Activated effector memory CD4-positive, alpha-beta T cell treated with Interleukin-2 at 50 U/mL for 16 hours (primary cell): Measurements from ENCODE around the gene HCFC2.

Experiments used
- DNase-seq: peaks from one replicate; pipeline ENCODE4 v3.0.0-alpha.2; 2020

The HCFC2 gene

DNA sequence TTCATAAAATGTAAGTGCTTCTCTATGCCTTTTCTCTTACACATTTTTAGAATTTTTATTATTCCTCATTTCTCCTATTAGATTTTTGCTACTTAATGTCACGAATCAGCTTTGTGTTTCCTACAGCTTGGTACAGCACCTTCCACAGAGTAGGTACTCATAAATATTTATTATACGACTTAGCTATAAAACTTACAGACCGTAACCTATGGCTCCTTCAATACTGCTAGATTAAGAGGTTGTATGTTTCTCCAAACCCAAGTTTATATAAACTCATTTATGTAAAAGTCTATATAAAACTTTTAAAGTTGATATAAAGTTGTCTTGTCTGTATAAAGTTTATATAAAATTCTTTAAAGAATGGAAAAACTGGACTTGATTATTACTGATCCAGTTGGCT lies 62.2 kb downstream of the HCFC2 start:
- DNase-seq: no peak

DNA sequence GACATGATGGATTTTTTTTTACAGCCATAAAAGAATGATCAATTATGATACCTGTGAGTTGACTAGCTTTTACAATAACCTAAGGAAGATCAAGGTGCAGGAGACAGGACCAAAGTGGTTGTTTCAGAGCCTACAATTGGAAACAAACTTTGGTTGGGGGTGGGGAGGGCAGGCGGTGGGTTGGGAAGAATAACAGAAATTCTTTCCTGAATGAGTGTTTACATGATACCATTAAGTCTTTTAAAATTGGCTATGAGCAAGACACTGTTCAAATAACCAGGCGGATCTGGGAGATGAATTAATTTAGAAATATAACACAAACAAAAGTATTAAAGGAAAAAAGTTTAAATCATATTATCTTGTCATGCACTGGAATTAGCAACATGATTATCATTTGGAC lies 66.4 kb downstream of the HCFC2 start:
- no peak for DNase-seq

DNA sequence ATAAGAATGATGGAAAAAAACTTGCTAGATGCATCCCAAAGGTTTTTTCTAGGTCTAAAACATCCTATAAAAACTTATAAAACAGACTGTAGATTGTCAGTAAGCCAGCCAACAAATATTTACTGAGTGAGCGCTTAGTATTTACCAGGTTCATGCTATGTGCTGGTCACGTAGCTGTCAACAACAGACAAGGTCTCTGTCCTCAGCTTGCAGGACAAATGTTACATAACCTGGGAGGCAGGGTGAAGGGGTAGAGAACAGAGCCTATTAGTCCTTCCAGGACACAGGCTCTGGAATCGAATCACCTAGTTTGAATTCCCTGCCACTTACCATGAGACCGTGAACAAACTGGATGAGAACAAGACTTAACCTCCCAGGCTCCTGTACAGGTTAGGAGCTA lies 67.3 kb downstream of the HCFC2 start:
- DNase-seq: no peak

DNA sequence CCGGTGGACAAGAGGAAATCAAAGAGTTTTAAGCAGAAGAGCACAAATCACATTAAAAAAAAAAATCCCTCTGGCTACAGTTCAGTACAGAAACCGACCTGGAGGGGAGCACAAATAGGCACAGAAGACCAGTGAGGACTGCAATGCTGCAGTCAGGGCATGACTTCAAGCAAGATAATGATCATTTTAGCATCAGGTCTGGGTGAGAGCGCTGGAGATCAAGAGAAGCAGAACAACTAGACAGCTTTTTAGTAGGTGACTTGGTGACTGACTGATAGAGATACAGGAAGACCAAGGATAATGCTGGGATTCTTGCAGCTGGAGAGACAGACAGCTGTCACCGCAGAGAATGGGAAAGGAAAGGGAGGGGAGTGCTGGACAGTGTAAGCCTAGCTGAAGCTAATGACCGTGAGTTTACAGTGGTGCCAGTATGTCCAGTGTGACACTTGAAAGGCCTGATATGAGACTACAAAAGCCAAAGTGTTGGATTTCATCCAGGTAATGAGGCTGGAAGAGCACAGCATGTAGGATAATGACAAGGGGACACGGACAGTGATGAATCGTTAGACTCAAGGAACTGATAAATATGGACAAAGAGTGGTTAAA lies 68.1 kb downstream of the HCFC2 start:
- DNase-seq: no peak

DNA sequence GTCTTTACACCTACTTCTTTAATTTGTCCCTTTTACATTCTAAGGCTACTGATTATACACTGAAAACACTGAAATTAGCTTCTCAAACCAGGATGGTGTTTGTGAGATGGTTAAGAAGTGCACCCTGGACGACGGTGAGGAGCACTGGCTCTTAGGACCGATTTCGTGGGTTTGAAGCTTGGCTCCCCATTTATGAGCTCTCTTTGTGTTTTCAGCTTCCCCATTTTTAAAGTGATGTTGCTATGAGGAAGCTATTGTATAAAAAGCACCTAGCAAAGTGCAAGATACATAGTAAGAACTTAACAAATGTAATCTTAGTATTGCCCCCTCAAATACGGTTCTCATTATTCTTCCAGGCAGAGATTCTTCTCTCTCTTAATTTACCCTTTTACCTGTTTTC lies 69.0 kb downstream of the HCFC2 start:
- no peak for DNase-seq

DNA sequence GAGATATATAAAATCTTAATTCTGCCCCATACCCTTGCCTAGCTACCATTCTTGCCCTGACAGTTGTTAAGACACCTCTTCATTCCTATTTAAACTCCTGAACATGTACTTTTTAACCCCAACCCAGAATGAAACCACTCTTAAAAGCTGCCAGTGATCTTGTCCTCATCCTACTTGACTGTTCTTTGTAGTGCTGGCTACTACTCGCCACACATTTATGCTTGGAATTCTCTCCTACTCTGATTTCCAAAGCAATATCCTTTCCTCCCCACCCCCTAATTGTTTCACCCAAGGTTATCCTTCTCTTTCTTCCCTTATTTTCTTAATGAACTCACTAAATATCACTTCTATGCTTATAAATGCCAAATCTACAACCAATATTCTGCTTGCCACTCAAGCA lies 69.5 kb downstream of the HCFC2 start:
- no peak for DNase-seq

DNA sequence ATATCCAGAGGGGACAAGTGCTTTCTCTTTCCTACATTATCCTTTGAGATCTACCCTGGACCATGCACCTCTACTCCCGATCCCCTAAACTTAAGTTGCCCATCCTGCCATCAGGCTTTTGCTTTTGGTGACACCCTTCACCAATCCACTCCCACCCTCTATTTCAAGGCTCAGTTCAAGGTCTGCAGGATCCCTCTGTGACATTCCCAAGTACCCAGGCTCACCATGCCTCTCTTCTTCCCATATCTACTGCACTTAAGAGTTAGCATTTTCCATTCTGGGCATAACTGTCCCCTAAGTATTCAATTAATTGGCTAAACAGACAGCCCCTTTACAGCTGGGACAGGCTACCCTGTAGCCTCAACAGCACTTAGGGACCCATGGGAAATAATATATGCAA lies 70.6 kb downstream of the HCFC2 start:
- DNase-seq: no peak

DNA sequence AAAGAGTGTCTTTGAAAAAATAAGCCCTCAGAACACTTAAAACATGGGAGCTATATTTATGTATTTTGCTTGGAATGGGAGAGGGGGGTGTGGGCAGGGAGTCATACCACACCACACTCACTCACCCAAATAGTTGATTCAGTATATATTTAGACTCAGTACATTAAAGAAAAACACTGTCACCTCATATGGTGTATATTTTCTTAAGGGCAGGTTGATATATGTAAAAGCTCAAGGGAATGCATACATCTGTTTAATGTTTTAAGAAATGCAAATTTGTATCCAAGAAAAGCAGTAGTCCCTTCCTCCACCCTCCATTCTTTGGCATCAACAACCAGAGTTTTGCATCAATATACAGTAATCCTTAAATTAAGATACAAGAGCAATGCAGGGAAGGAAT lies 72.2 kb downstream of the HCFC2 start:
- DNase-seq: no peak

DNA sequence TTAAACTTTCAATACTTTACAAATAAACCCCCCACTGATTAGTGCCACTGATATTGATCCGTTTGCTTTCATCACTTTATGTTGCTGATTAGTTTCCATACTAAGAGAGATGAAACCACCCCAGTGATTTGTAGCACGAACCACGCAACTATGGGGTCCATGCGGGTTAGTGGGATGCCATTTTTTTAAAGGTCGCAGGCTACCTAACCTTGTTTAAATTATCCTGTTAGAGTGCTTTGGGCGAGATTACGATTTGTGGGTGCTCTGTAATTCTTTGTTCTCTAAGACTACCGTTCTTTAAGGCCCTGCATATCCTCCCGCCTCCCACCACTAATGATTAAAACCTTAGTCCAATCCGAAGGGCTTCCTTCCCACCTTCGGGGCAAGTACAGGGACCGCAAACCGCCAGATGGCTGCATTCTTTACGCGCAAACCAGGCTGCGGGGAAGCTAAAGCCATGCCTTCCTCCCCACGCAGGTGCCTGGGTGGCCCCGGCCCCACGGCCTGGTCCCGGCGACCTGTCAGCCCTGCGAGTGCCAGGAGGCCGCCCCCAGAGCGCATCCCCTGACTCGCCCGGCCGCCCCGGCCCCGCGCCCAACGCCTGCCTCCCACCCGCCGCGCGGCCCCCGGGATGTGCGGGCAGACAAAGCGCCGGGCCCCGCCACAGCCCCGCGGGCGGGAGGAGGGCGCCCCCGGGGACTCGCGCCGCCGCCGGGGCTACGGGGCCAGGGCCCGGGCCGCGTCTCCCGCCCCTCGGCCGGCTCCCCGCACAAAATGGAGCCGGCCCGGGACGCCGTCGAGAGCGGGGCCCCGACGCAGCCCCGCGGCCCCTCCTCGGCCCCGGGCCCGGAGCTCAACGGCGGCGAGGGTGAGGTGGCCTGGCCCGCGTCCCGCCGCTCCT lies 72.9 kb downstream of the HCFC2 start:
- DNase-seq: peak; percentile 36

DNA sequence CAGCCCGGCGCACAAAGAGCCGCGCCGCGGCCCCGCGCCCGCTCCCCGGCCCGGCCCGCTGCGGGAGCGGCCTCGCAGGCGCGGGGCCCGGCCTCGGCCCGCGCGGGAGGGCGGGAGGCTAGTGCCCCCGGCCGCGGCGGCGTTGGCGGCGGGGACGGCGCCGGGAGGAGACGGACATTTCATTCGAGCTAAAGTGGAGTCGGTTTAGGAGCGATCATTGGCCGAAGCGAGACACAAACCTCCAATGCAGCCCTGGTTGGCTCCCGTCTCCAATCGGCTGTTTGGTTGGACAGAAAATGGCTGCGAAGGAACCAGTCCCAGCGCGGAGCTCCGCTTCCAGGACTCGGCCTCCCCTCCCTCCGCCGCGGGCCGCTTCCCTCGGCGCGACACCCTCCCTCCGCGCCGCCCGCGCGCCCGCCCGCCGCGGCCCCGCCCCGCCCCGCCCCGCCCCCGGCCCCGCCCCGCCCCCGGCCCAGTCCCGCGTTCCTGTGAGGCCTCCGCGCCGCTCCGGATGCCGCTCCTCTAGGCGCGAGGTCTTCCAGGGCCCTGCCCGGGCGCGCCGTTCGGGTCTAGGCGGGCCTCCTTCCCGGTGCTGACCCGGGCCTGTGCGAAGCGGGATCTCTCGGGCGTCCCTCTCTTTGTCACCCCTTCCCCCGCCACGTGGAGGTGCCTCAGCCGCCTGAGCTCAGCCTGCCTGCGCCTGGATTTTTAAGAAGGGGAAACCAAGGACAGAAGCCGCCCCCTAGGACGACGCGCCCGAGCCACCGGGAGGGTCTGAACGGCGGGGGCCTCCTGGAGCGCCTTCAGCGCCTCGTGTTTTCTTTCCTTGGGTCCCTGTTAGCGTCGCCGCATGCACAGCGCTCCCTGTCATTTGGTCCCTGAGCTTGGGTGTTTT lies 73.8 kb downstream of the HCFC2 start, which contains the start of gene NFYB:
Gene NFYB (minus strand): TSS at position 309 of the 895 bp plus-strand sequence. CDS start 2,757 bp downstream, outside the sequence.
- DNase-seq: peak; percentile 90

DNA sequence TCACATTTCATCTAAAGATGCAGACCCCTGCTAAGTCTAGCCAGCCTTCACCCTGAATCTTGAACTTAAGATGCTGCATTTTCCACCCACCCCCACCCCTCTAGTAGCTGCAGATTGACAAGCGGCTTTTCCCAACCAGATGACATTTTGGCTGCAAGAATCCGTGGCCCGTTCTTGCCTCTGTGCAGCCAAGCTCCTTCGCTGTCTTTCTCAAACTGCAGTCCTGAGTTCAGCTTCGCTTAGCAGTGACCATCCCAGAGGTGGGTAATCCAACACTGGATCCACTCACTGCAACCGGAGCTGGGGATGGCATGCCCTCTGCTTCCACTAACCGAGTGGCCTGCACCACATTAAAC lies 74.4 kb downstream of the HCFC2 start:
- DNase-seq: no peak

DNA sequence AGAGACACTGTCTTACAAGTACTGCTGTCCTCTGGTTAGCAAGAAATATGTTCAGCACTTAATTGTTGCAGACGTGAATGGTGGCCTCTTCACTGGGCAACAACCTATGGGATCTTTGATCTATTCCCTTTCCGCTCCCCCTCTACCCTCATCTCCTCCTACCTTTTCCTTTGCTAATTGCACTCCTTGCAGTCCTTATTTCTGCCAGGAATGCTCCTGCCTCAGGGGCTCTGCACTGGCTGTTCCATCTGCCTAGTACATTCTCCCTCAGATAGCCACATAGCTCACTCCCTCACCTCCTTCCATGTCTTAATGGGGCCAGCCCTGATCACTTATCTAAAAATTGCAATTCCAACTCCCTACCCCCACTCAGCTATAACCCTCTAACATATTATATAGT lies 78.2 kb downstream of the HCFC2 start:
- DNase-seq: no peak

DNA sequence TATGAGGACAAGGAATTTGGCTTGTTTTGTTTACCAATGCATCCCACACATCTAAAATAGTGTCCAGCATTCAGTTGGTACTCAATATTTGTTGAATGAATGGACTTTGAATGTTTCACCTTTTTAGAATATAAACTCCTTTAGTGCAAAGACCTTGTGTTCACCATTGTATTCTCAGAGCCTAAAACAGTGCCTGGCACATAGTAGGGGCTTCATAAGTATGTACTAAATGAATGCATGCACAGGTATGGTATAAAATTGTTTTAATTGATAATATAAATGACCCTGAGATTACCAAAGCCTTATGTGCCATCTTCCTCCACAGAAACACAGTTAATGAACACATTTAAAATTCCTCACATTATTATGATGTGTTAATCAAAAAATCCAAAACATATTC lies 78.7 kb downstream of the HCFC2 start:
- DNase-seq: no peak

DNA sequence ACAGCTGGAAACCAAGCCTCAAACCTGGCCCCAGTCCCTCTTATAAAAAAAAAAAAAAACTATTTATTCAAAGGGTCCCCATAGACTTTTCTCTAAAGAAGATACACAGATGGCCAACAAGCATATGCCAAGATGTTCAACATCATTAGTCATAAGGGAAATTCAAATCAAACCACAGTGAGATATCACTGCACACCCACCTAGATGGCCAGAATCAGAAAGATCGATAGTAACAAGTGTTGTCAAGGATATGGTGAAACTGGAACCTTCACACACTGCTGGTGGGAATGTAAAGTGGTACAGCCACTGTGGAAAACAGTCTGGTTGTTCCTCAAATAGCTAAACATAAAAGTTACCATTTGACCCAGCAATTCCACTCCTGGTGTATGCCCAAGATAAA lies 79.6 kb downstream of the HCFC2 start:
- no peak for DNase-seq

DNA sequence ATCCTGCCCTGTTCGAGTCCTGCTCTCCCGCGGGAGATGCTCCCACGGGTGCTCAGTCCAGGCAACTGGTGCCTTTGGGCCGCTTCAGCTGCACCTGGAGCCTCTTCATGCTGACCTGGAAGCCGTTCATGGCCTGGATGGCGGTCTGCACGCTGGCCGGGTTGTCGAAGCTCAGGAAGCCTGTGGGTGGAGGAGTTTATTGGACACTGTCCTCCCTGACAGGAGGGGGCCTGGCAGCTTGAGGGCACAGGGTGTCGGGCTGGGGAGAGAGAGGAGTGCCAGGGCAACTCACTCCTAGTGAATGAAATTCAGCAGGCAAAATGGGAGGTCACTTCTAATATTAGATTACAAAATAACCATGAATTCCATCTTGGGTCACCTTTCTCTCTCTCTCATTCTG lies 83.0 kb downstream of the HCFC2 start:
- no peak for DNase-seq

DNA sequence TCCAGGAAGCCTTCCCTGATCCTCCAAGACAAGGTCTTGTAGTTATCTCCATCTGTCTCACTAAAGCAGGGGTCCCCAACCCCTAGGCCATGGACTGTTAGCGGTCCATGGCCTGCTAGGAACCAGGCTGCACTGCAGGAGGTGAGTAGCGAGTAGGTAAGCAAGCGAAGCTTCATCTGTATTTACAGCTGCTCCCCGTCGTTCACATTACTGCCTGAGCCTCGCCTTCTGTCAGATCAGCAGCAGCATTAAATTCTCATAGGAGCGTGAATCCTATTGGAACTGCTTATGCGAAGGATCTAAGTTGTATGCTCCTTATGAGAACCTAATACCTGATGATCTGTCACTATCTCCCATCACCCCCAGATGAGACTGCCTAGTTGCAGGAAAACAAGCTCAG lies 86.1 kb downstream of the HCFC2 start:
- no peak for DNase-seq

DNA sequence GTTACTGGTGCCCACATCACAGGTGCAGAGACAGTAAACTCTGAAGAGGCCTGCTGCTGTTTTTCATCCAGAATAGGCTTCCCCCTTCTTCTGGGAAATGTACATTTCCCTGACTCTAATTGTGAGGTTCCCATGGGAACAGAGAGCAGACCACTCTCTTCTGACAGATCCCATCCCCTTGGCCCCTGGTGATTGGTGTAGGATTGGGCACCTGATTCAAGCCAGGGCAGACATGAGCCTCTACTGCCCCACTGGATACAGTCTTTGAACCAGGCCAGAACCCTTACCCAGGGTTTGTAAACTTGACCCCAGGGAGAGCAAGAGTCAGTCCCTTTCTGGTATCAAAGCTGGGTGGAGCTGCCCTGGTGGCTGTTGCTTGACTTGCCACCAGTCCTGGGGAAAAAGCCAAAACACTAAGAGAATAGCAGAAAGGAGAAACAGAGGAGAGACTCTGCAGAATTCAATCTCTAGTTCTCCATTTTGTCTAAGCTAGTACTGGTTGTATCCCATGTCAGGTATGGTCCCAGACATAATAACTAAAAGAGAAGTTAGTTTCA lies 88.4 kb downstream of the HCFC2 start:
- DNase-seq: no peak

DNA sequence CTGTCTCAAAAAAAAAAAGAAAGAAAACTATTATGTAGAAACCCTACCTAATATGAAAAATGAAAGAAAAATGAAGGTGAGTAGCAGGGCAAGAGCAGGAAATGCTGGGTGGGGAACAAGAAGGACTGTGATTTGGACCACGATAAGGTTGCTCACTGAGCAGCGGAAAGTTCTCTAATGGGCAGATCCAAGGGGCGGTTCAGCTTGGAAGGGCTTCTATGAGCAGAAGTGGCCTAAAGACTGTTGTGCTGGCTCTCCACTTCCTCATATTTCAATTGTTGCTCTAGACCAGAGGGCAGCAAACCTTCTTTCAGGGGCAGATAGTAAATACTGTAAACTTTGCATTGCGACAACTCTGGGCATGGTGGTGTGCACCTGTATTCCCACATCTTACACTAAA lies 90.0 kb downstream of the HCFC2 start:
- no peak for DNase-seq

DNA sequence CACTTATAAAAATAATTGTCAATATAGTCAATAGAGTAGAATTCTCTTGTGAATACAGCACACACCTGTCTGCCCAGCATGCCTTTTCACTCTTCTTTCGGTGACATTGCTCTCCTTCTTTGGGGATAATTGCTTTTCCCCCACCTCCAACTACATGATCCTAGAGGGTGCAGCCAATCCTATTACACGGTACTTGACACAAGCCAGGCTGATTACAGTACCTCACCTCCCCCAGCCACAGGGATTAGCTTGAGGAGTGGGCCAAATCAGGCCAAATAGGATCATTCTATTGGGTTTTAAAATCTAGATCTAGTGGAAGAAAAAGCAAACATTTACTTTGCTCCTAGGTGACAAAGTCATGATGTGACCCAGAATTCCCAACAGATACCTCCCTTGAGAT lies 90.5 kb downstream of the HCFC2 start:
- DNase-seq: no peak
